K562 (cell line): ENCODE results near the gene CSF1R. TPM values are rescaled to one million over a fixed set of nuclear protein-coding genes. Genes with fewer than 3 reads are reported as not detected.

ENCODE experiments used
- ASH1L ChIP-seq: fragments of 450-650 bp; IDR thresholded peaks from 2 replicates; pipeline ENCODE4 v1.6.1; 2018; ENCODE audit warnings: borderline replicate concordance, mild to moderate bottlenecking, low read depth; ENCODE audit not compliant: partially characterized antibody
- CBFB ChIP-seq: sonication (generic); formaldehyde crosslinking; IDR thresholded peaks from 2 replicates; pipeline ENCODE4 v1.4.0; 2020; ENCODE audit warnings: mild to moderate bottlenecking, missing genetic modification reagents
- CBX5 ChIP-seq: IDR thresholded peaks from 2 replicates; pipeline ENCODE4 v1.6.1; 2014; ENCODE audit warnings: low read depth, borderline replicate concordance
- EGR1 ChIP-seq: fragments of 450-650 bp; conservative IDR thresholded peaks from 2 replicates; pipeline ENCODE4 v1.6.1; 2017; ENCODE audit warnings: mild to moderate bottlenecking
- ETS2 ChIP-seq: IDR thresholded peaks from 2 replicates; pipeline ENCODE4 v1.6.1; 2016; ENCODE audit warnings: borderline replicate concordance, missing genetic modification characterization, mild to moderate bottlenecking, moderate library complexity, missing compliant biosample characterization; ENCODE audit not compliant: poor library complexity, severe bottlenecking
- ETV1 ChIP-seq: fragments of 450-650 bp; conservative IDR thresholded peaks from 2 replicates; pipeline ENCODE4 v1.6.1; 2016; ENCODE audit warnings: missing genetic modification characterization, control low read depth, low read depth, missing compliant biosample characterization
- FOXA1 ChIP-seq: fragments of 450-650 bp; IDR thresholded peaks from 2 replicates; pipeline ENCODE4 v1.6.1; 2016; ENCODE audit warnings: mild to moderate bottlenecking, borderline replicate concordance
- FOXA3 ChIP-seq, 2 experiments: fragments of 450-650 bp in 1 of 2; sonication (generic) in 1 of 2; formaldehyde crosslinking; IDR thresholded peaks in 1 of 2; conservative IDR thresholded peaks in 1 of 2; 2 replicates each; pipeline versions ENCODE4 v1.4.0 to v1.8.0; 2020 to 2022; ENCODE audit warnings: mild to moderate bottlenecking in 2 of 2, missing genetic modification reagents in 1 of 2
- GABPA ChIP-seq: fragments of 200-800 bp; sonication (Bioruptor generic); conservative IDR thresholded peaks from 2 replicates; pipeline ENCODE4 v1.6.1; 2016; ENCODE audit warnings: low read depth, missing genetic modification characterization, missing compliant biosample characterization
- HIVEP1 ChIP-seq: fragments of 250-450 bp; sonication (Bioruptor Pico); IDR thresholded peaks from 2 replicates; pipeline ENCODE4 v1.4.0; 2020; ENCODE audit warnings: mild to moderate bottlenecking
- HMG20A ChIP-seq: fragments of 450-650 bp; formaldehyde crosslinking; conservative IDR thresholded peaks from 2 replicates; pipeline ENCODE4 v1.4.0; 2020; ENCODE audit warnings: mild to moderate bottlenecking, mixed read lengths
- HNRNPUL1 ChIP-seq: fragments of 200-400 bp; formaldehyde crosslinking; IDR thresholded peaks from 2 replicates; pipeline ENCODE4 v1.6.1; 2017; ENCODE audit warnings: low read length
- MAZ ChIP-seq, 2 experiments: fragments of 450-650 bp in 1 of 2; sonication (generic) in 1 of 2; formaldehyde crosslinking; IDR thresholded peaks in 1 of 2; conservative IDR thresholded peaks in 1 of 2; 2 replicates each; pipeline versions ENCODE4 v1.4.0 to v1.5.0; 2020; ENCODE audit warnings: mild to moderate bottlenecking in 1 of 2, missing genetic modification reagents in 1 of 2
- NR2C2 ChIP-seq, 2 experiments: fragments of 200-800 bp in 1 of 2; sonication (Bioruptor generic) in 1 of 2; sonication (generic) in 1 of 2; formaldehyde crosslinking in 1 of 2; IDR thresholded peaks; 2 replicates each; pipeline versions ENCODE4 v1.6.1 to v1.8.0; 2016 to 2022; ENCODE audit warnings: mild to moderate bottlenecking in 1 of 2, missing compliant biosample characterization in 1 of 2, missing genetic modification characterization in 1 of 2, missing genetic modification reagents in 1 of 2
- RCOR1 ChIP-seq, 2 experiments: IDR thresholded peaks; 2 replicates each; pipeline ENCODE4 v1.6.1; 2012; ENCODE audit warnings: low read depth in 2 of 2, low read length in 2 of 2, borderline replicate concordance in 1 of 2, improper control_type of control experiment in 1 of 2
- SMARCE1 ChIP-seq: fragments of 450-650 bp; IDR thresholded peaks from 2 replicates; pipeline ENCODE4 v1.7.1; 2016; ENCODE audit warnings: mild to moderate bottlenecking
- SMC3 ChIP-seq: conservative IDR thresholded peaks from 2 replicates; pipeline ENCODE4 v1.6.1; 2011; ENCODE audit warnings: low read depth, low read length, improper control_type of control experiment; ENCODE audit not compliant: insufficient read depth
- SPI1 ChIP-seq: IDR thresholded peaks from 2 replicates; pipeline ENCODE4 v1.6.1; 2011; ENCODE audit warnings: low read depth, low read length, control low read depth, borderline replicate concordance
- STAG1 ChIP-seq: sonication (generic); formaldehyde crosslinking; IDR thresholded peaks from 2 replicates; pipeline ENCODE4 v1.5.0; 2020; ENCODE audit warnings: missing genetic modification reagents, borderline replicate concordance
- TAF7 ChIP-seq: fragments of 450-650 bp; IDR thresholded peaks from 2 replicates; pipeline ENCODE4 v1.6.1; 2016; ENCODE audit warnings: missing genetic modification characterization, missing compliant biosample characterization
- ZKSCAN1 ChIP-seq: fragments of 150-350 bp; IDR thresholded peaks from 2 replicates; pipeline ENCODE4 v1.6.1; 2016; ENCODE audit warnings: low read depth, low read length
- ZNF274 ChIP-seq: IDR thresholded peaks from 2 replicates; pipeline ENCODE4 v1.6.1; 2011; ENCODE audit warnings: low read depth, mild to moderate bottlenecking, low read length, moderate library complexity, borderline replicate concordance
- ZNF512 ChIP-seq: IDR thresholded peaks from 2 replicates; pipeline ENCODE4 v1.6.1; 2016; ENCODE audit warnings: missing genetic modification characterization, missing compliant biosample characterization
- ZNF696 ChIP-seq: fragments of 250-450 bp; sonication (Bioruptor Pico); conservative IDR thresholded peaks from 2 replicates; pipeline ENCODE4 v1.4.0; 2020; ENCODE audit warnings: mild to moderate bottlenecking, moderate library complexity
- ZNF764 ChIP-seq: fragments of 250-450 bp; sonication (Bioruptor Pico); IDR thresholded peaks from 2 replicates; pipeline ENCODE4 v1.4.0; 2020; ENCODE audit warnings: low read depth, mild to moderate bottlenecking, moderate library complexity
- polyA plus RNA-seq, 8 experiments: library from polyadenylated mRNA; depleted of rRNA in 4 of 8; stranded (reverse) in 5 of 8; unstranded in 3 of 8; fragments of >200 nt; fragmentation: Nextera tagmentation in 2 of 8; fragmentation: Illumina TruSeq in 1 of 8; extraction: Ambion mirVana in 2 of 8; extraction: Trizol in 1 of 8; gene quantifications; 2 replicates each; pipeline versions ENCODE4 v1.2.1 to v1.2.3, GENCODE V29; 2011 to 2014; ENCODE audit warnings: inconsistent platforms in 1 of 8, missing spikeins in 1 of 8
- total RNA-seq, 7 experiments: library from RNA; depleted of rRNA in 6 of 7; stranded (reverse); fragments of >200 nt in 6 of 7; fragmentation: Illumina TruSeq in 2 of 7; extraction: Trizol in 2 of 7; gene quantifications; 2 replicates each; pipeline versions ENCODE4 v1.2.1 to v1.2.3, GENCODE V29; 2011 to 2021; ENCODE audit warnings: low replicate concordance in 1 of 7

Gene CSF1R
- total and polyA plus RNA-seq, 9 of the 15 experiments (the other 6 are each of a cell fraction or from before 2014, with no cell fraction given), result 0.03 to 0.64 (median 0.20) TPM; not detected in 6

GRCh38 chr5:150129813-150130492 is 43.6 kb upstream of the CSF1R start (continued):
- TF ChIP-seq NR2C2 (CRISPR knock-in tag; IDR thresholded peaks at IDR 0.05) (0 out of 2 replicates have a peak, but pooled peaks have one; percentile 64), NR2C2 (tag; IDR thresholded peaks at IDR 0.05) (peak; percentile 86), ETV1 (tag) (no peak), ETS2 (tag) (no peak), ZNF696 (CRISPR knock-in tag) (no peak), HNRNPUL1 (no peak), FOXA1 (no peak), SMARCE1 (no peak), TAF7 (no peak), SMC3 (peak; percentile 94), EGR1 (peak; percentile 51), STAG1 (CRISPR knock-in tag) (peak; percentile 63; the same call in 1 of the 2 replicates), SPI1 (no peak), FOXA3 (CRISPR knock-in tag; conservative IDR thresholded peaks at IDR 0.05 in 1 of 2, IDR thresholded peaks at IDR 0.05 in 1 of 2) (0 out of 4 replicates have a peak, but pooled peaks of 1 of the 2 experiments have one; percentile 7), HMG20A (no peak), CBX5 (no peak), CBFB (no peak), HIVEP1 (no peak), ZNF764 (no peak), MAZ (CRISPR knock-in tag; conservative IDR thresholded peaks at IDR 0.05 in 1 of 2, IDR thresholded peaks at IDR 0.05 in 1 of 2) (peak in 1 of 2 experiments; percentile 66; a peak in 3 of 4 replicates), GABPA (tag) (no peak), ASH1L (no peak), ZNF512 (no peak), RCOR1 (IDR thresholded peaks at IDR 0.05; ENCODE audit: borderline replicate concordance in 1 of 2, low read depth in 2 of 2, low read length in 2 of 2) (peak in 1 of 2 experiments; percentile 6; a peak in 1 of 4 replicates), ZNF274 (no peak), ZKSCAN1 (no peak)
